Nephron (organoid): ENCODE results near the gene PTPRN2.

Experiments
- H3K27ac Mint-ChIP-seq, 3 experiments: 2 replicates each; pipeline ENCODE4 v1.8.0; 2020; ENCODE audit warnings: mixed read lengths in 3 of 3, mild to moderate bottlenecking in 2 of 3, moderate library complexity in 1 of 3
- H3K27me3 Mint-ChIP-seq: 2 replicates; pipeline ENCODE4 v1.8.0; 2021; ENCODE audit warnings: low read depth, mild to moderate bottlenecking, moderate library complexity, mixed read lengths
- H3K36me3 Mint-ChIP-seq: 2 replicates; pipeline ENCODE4 v1.8.0; 2020; ENCODE audit warnings: low read depth, mixed read lengths
- H3K4me1 Mint-ChIP-seq: 2 replicates; pipeline ENCODE4 v1.8.0; 2020; ENCODE audit warnings: mixed read lengths
- H3K4me3 Mint-ChIP-seq, 3 experiments: 2 replicates each; pipeline ENCODE4 v1.8.0; 2020; ENCODE audit warnings: mild to moderate bottlenecking in 3 of 3, mixed read lengths in 3 of 3, moderate library complexity in 2 of 3
- H3K9me3 Mint-ChIP-seq: 2 replicates; pipeline ENCODE4 v1.8.0; 2020; ENCODE audit warnings: mixed read lengths
- TF ChIP-seq, protein P1 (sequence below), 3 experiments: fragments of 200-600 bp; sonication (generic); IDR thresholded peaks; one replicate each; pipeline ENCODE4 v1.5.0; 2021; ENCODE audit warnings: antibody characterized with exemption in 3 of 3; ENCODE audit not compliant: unreplicated experiment in 3 of 3

PTPRN2 gene

DNA sequence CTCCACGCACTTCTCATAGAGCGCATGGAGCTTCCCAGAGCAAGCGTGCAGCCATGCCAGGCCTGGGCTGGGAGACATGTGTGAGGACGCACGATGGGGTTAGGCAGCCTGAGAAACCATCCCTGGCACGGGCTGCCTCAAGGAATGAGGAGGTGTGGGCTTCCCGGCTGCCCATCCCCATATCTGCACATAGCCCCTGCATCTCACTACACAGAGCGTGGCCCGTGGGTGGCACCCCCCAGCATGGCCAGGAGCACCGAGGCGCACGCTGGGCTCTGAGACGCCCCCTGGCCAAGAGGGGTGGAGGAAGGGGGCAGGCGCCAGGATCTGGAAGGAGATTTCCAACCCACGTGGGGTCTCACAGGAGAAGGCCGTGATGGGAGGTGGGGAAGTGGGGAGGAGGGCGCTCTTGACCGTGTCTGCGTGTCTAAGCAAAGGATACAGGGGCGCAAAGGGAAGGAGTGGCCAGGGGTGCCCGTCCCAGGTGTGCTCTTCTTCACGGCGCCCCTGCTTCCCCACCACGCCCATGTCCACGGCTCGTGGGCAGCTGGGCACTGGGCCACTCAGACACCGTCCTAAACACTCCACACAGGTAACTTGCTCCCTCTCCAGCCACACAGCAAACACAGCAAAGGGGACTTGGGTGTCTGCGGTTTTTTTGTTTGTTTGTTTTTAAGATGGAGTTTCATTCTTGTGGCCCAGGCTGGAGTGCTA is 340.5 kb downstream of the PTPRN2 start:
- Mint-ChIP-seq H3K27ac (no peak overlapping the region), H3K27me3 (peaks cover 3% of the 10 kb centered on the region), H3K36me3 (no peaks in the 10 kb centered on the region), H3K9me3 (no peaks in the 10 kb centered on the region), H3K4me1 (no peaks in the 10 kb centered on the region), H3K4me3 (no peak overlapping the region)
- TF ChIP-seq, protein P1, sequence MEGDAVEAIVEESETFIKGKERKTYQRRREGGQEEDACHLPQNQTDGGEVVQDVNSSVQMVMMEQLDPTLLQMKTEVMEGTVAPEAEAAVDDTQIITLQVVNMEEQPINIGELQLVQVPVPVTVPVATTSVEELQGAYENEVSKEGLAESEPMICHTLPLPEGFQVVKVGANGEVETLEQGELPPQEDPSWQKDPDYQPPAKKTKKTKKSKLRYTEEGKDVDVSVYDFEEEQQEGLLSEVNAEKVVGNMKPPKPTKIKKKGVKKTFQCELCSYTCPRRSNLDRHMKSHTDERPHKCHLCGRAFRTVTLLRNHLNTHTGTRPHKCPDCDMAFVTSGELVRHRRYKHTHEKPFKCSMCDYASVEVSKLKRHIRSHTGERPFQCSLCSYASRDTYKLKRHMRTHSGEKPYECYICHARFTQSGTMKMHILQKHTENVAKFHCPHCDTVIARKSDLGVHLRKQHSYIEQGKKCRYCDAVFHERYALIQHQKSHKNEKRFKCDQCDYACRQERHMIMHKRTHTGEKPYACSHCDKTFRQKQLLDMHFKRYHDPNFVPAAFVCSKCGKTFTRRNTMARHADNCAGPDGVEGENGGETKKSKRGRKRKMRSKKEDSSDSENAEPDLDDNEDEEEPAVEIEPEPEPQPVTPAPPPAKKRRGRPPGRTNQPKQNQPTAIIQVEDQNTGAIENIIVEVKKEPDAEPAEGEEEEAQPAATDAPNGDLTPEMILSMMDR (IDR thresholded peaks at IDR 0.05; ENCODE audit: unreplicated experiment in 3 of 3): no peak

DNA sequence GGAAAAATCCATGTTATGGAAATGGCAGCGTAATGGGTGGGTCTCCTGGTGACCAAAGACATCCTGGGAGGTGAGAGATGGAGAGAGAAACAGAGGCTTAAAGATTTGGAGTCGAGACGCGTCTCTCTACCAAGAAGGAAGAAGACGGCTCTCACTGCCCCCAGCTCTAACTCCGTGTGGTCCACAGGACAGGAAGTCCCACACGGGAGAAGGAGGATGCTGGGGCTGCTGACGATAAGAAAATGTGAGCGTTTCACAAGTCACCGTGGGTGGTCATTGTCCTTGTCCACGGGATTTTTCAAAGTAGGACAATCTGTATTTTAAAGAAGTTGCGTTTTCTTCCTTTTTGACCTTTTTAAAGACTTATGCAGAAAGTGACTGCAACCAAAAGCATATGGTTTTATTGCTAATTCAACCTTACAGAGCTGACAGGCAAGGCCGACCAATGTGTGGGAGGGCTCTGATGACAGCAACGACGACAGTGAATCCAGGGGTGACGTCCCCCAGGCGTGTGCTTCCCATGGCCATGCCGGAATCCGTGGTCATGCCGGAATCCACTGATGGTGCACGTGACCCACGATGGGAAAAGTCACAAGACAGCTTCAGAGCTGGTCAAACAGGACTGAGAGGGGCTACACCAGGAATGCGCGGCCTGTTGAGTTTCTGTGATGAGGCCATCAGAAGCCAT is 341.2 kb downstream of the PTPRN2 start:
- no peaks in the 10 kb centered on the region for H3K27me3 Mint-ChIP-seq
- H3K4me3 Mint-ChIP-seq: no peak overlapping the region
- TF ChIP-seq, protein P1 (IDR thresholded peaks at IDR 0.05; ENCODE audit: unreplicated experiment in 3 of 3): no peak
- H3K4me1 Mint-ChIP-seq: no peaks in the 10 kb centered on the region
- H3K9me3 Mint-ChIP-seq: no peaks in the 10 kb centered on the region
- no peak overlapping the region for H3K27ac Mint-ChIP-seq
- no peaks in the 10 kb centered on the region for H3K36me3 Mint-ChIP-seq

DNA sequence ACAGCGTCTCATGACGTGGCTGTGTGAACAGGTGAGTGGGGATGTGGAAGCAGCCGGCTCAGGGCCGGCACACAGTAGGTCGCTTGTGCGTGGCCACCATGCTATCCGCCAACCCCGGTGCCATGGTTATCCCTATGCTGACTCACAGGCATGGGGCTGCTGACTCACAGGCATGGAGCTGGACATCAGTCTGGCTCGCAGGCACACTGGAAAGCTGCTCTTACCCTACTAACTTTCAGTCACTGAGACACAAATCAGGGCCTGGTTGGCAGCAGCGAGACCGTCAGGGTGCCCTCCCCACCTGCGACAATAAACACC is 341.9 kb downstream of the PTPRN2 start:
- H3K9me3 Mint-ChIP-seq: no peaks in the 10 kb centered on the region
- no peak overlapping the region for H3K27ac Mint-ChIP-seq
- TF ChIP-seq, protein P1 (IDR thresholded peaks at IDR 0.05; ENCODE audit: unreplicated experiment in 3 of 3): no peak
- no peak overlapping the region for H3K4me3 Mint-ChIP-seq
- H3K4me1 Mint-ChIP-seq: no peaks in the 10 kb centered on the region
- H3K27me3 Mint-ChIP-seq: no peaks in the 10 kb centered on the region
- H3K36me3 Mint-ChIP-seq: no peaks in the 10 kb centered on the region

DNA sequence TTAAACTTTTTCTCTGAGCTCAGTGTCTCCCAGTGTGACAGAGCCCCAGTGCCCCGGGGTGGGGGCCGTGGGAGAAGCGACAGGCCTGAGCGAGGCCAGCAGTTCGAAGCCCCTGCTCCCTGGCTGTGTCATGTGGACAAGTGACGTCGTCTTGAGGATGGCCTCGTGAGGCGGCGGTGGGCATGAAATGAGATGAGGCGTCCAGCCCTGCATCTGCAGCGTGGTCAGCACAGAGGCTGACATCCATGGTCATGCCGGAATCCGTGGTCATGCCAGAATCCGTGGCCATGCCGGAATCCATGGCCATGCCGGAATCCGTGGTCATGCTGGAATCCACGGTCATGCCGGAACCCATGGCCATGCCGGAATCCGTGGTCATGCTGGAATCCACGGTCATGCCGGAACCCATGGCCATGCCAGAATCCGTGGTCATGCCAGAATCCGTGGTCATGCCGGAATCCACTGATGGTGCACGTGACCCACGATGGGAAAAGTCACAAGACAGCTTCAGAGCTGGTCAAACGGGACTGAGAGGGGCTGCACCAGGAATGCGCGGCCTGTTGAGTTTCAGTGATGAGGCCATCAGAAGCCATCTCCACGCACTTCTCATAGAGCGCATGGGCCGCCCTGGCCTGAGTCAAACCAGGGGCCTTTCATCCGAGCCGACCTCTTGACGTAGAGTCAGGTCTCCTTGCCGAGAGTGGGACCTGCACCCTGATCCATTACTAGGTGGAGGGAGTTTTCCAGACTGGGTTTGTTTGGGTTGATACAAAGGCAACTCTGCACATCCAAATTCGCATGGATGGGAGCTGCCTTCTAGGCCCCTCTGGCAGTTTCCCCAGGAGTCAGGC is 342.5 kb downstream of the PTPRN2 start:
- no peaks in the 10 kb centered on the region for H3K36me3 Mint-ChIP-seq
- H3K9me3 Mint-ChIP-seq: no peaks in the 10 kb centered on the region
- H3K27me3 Mint-ChIP-seq: no peaks in the 10 kb centered on the region
- H3K4me1 Mint-ChIP-seq: no peaks in the 10 kb centered on the region
- H3K27ac Mint-ChIP-seq: no peak overlapping the region
- TF ChIP-seq, protein P1 (IDR thresholded peaks at IDR 0.05; ENCODE audit: unreplicated experiment in 3 of 3): no peak
- no peak overlapping the region for H3K4me3 Mint-ChIP-seq

DNA sequence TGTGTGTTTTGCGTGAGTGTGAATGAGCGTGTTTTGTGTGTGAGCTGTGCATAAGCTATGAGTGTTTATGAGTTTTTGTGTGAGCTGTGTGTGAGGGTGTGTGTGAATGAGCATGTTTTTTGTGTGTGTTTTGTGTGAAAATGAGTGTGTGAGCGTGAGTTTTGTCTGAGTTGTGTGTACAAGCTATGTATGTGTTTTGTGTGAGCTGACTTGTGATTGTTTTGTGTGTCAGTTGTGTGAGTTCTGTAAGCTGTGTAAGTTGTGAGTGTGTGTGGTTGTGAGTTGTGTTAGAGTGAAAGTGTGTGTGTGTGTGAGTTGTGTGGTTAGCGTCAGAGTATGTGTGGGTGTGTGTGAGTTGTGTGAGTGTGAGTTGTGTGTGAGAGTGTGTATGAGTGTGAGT is 343.2 kb downstream of the PTPRN2 start:
- TF ChIP-seq, protein P1 (IDR thresholded peaks at IDR 0.05; ENCODE audit: unreplicated experiment in 3 of 3): no peak
- H3K9me3 Mint-ChIP-seq: peaks cover 2% of the 10 kb centered on the region
- peaks cover 5% of the 10 kb centered on the region for H3K27me3 Mint-ChIP-seq
- no peaks in the 10 kb centered on the region for H3K36me3 Mint-ChIP-seq
- no peak overlapping the region for H3K4me3 Mint-ChIP-seq
- H3K4me1 Mint-ChIP-seq: no peaks in the 10 kb centered on the region
- H3K27ac Mint-ChIP-seq: no peak overlapping the region
